Spleen (tissue), 11 donors: ENCODE data around the gene MAPK10. TPM values are rescaled to one million over a fixed set of nuclear protein-coding genes. Genes with fewer than 3 reads are reported as not detected.

ENCODE experiments used
- DNase-seq: peaks from one replicate; pipeline ENCODE4 v3.0.0-alpha.2; 2020
- H3K27ac ChIP-seq, 8 donors: fragments of 200-600 bp; sonication (generic) in 7 of 8; 1 replicate in 4 of 8; 2 replicates in 4 of 8; pipeline versions ENCODE4 v1.5.0 to v1.8.0; 2016 to 2021; ENCODE audit warnings: inconsistent platforms in 4 of 8, mild to moderate bottlenecking in 4 of 8, moderate library complexity in 1 of 8
- H3K27me3 ChIP-seq, 7 donors: fragments of 200-600 bp; sonication (generic) in 6 of 7; replicated peaks in 1 of 7; 1 replicate in 4 of 7; 2 replicates in 3 of 7; pipeline versions ENCODE4 v1.5.0 to v1.8.0; 2016 to 2021; ENCODE audit warnings: inconsistent platforms in 3 of 7, mild to moderate bottlenecking in 1 of 7
- H3K36me3 ChIP-seq, 6 donors: fragments of 200-600 bp; sonication (generic) in 5 of 6; 1 replicate in 4 of 6; 2 replicates in 2 of 6; pipeline versions ENCODE4 v1.5.0 to v1.8.0; 2016 to 2021; ENCODE audit warnings: inconsistent platforms in 2 of 6
- H3K4me1 ChIP-seq, 6 donors: fragments of 200-600 bp; sonication (generic) in 5 of 6; 1 replicate in 3 of 6; 2 replicates in 3 of 6; pipeline versions ENCODE4 v1.5.0 to v1.8.0; 2016 to 2021; ENCODE audit warnings: inconsistent platforms in 3 of 6
- H3K4me3 ChIP-seq, 8 donors: fragments of 200-600 bp; sonication (generic) in 7 of 8; 1 replicate in 4 of 8; 2 replicates in 4 of 8; pipeline versions ENCODE4 v1.5.0 to v1.8.0; 2016 to 2021; ENCODE audit warnings: inconsistent platforms in 4 of 8, mild to moderate bottlenecking in 4 of 8, moderate library complexity in 2 of 8
- H3K9me3 ChIP-seq, 8 donors: fragments of 200-600 bp; sonication (generic) in 7 of 8; 1 replicate in 4 of 8; 2 replicates in 4 of 8; pipeline versions ENCODE4 v1.5.0 to v1.8.0; 2016 to 2021; ENCODE audit warnings: inconsistent platforms in 4 of 8
- POLR2A ChIP-seq, 3 donors: fragments of 450-650 bp; IDR thresholded peaks; one replicate each; pipeline ENCODE4 v1.5.1; 2017; ENCODE audit warnings: antibody characterized with exemption in 3 of 3, mild to moderate bottlenecking in 1 of 3
- POLR2AphosphoS5 ChIP-seq, 3 donors: sonication (generic); formaldehyde crosslinking; IDR thresholded peaks; one replicate each; pipeline ENCODE4 v1.5.1; 2017; ENCODE audit warnings: antibody characterized with exemption in 3 of 3
- WGBS, 5 donors: extraction: QIAGEN DNeasy Blood & Tissue Kit in 3 of 5; methylation state at CpG; one replicate each; pipeline versions ENCODE4 v1.1.5 to v1.1.7; 2013 to 2018; 5-methylcytosine and 5-hydroxymethylcytosine counted together
- intact Hi-C: fragments of 100-400 bp; cut with DNase I; formaldehyde crosslinking; loops from one replicate; pipeline ENCODE4 v1.15.0; 2023; ENCODE audit warnings: low total_unique reads
- polyA plus RNA-seq, 3 donors: library from polyadenylated mRNA; stranded (reverse); fragments of 200-250 nt; gene quantifications; one replicate each; pipeline ENCODE4 v1.2.1, GENCODE V29; 2013
- total RNA-seq, 7 donors: library from RNA; depleted of rRNA in 3 of 7; stranded (reverse); fragments of >200 nt in 3 of 7; fragmentation: NEBNext Ultra II Directional in 4 of 7; extraction: Animal tissue kit (Norgen Biotek cat#: 25700) in 4 of 7; gene quantifications; one replicate each; pipeline versions ENCODE4 v1.1.0 to v1.2.1, GENCODE V29; 2016 to 2021
- TF ChIP-seq, protein P1 (sequence below), 11 experiments: fragments of 200-600 bp in 7 of 11; fragments of 450-650 bp in 4 of 11; sonication (generic) in 4 of 11; IDR thresholded peaks in 8 of 11; conservative IDR thresholded peaks in 3 of 11; 1 replicate in 7 of 11; 2 replicates in 4 of 11; pipeline versions ENCODE4 v1.4.0 to v1.8.0; 2016 to 2021; ENCODE audit warnings: antibody characterized with exemption in 11 of 11, inconsistent platforms in 4 of 11, mild to moderate bottlenecking in 1 of 11
- donor health status: healthy with polysubstance abuse.
- donor health status: DM: no; HTN: no; CAD: no; lungs with moderate emphysema.
- donor health status: DM: no; HTN: no; CAD: no.
- donor health status: Bipolar disorder and iron deficiency.
- donor health status: healthy.
- donor health status: DM: no; HTN: no; CAD: no.
- donor health status: DM: yes; HTN: yes; CAD: no.

Gene MAPK10
- total and polyA plus RNA-seq, 10 donors, result 3.0 to 40.6 (median 15.2) TPM

DNA sequence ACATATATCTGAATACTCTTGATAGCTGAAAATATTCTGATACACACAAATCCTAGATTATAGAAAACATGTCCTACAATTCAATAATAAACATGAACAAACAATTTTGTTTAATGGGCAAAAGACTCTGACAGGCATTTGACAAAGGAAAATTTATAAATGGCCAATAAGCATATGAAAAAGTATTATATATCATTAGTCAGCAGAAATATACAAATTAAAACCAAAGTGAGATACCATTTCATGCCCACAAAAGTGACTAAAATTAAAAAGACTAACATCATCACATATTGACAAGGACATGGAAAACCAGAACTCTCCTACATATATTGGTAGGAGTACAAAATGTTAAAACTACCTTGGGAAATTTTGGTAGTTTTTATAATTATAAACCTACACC, 2.7 kb upstream of the MAPK10 start:
- H3K4me3 ChIP-seq, result no peak overlapping the region
- H3K36me3 ChIP-seq, result no peaks in the 10 kb centered on the region
- H3K27ac ChIP-seq, result no peak overlapping the region
- no peak for DNase-seq
- TF ChIP-seq POLR2AphosphoS5 (IDR thresholded peaks at IDR 0.05) (no peak), POLR2A (IDR thresholded peaks at IDR 0.05) (no peak)
- TF ChIP-seq, protein P1, sequence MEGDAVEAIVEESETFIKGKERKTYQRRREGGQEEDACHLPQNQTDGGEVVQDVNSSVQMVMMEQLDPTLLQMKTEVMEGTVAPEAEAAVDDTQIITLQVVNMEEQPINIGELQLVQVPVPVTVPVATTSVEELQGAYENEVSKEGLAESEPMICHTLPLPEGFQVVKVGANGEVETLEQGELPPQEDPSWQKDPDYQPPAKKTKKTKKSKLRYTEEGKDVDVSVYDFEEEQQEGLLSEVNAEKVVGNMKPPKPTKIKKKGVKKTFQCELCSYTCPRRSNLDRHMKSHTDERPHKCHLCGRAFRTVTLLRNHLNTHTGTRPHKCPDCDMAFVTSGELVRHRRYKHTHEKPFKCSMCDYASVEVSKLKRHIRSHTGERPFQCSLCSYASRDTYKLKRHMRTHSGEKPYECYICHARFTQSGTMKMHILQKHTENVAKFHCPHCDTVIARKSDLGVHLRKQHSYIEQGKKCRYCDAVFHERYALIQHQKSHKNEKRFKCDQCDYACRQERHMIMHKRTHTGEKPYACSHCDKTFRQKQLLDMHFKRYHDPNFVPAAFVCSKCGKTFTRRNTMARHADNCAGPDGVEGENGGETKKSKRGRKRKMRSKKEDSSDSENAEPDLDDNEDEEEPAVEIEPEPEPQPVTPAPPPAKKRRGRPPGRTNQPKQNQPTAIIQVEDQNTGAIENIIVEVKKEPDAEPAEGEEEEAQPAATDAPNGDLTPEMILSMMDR (IDR thresholded peaks at IDR 0.05 in 8 of 11, conservative IDR thresholded peaks at IDR 0.05 in 3 of 11), result no peak
- H3K4me1 ChIP-seq, result peaks cover 0 to 19% (median 10%) of the 10 kb centered on the region in 6 donors
- no peaks in the 10 kb centered on the region for H3K27me3 ChIP-seq
- H3K9me3 ChIP-seq, result no peaks in the 10 kb centered on the region
- intact Hi-C loops, result no loop called here

DNA sequence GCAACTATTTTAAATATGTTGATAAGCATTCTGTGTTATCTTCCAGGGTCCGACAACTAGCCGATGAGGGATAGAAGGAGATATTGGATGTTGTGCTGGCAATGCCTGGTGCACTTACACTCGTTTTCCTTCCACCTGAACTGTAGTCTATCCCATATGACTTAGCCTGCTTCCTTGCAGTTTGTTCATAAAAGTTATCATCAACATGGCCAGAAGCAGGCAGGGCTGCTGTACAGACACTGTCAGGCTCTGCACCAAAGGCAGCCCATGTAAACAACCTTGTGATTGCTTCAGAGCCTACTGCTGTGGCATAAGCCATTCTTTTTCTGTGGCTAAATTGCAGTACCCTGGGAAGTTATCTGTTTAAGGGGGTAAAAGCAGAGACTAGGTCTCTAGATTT, 1.6 kb downstream of the MAPK10 start:
- H3K4me3 ChIP-seq, result no peak overlapping the region
- H3K27ac ChIP-seq, result no peak overlapping the region
- H3K4me1 ChIP-seq, result peaks cover 0 to 19% (median 10%) of the 10 kb centered on the region in 6 donors
- H3K36me3 ChIP-seq, result no peaks in the 10 kb centered on the region
- H3K9me3 ChIP-seq, result no peaks in the 10 kb centered on the region
- DNase-seq, result no peak
- intact Hi-C loops, result no loop called here
- 81 to 87% (median 87%) methylated on average over 3 of the region's 3 CpGs for WGBS, 5 donors
- no peaks in the 10 kb centered on the region for H3K27me3 ChIP-seq
- TF ChIP-seq, protein P1 (IDR thresholded peaks at IDR 0.05 in 8 of 11, conservative IDR thresholded peaks at IDR 0.05 in 3 of 11), result no peak
- TF ChIP-seq POLR2AphosphoS5 (IDR thresholded peaks at IDR 0.05), result no peak
- TF ChIP-seq POLR2A (IDR thresholded peaks at IDR 0.05), result no peak

DNA sequence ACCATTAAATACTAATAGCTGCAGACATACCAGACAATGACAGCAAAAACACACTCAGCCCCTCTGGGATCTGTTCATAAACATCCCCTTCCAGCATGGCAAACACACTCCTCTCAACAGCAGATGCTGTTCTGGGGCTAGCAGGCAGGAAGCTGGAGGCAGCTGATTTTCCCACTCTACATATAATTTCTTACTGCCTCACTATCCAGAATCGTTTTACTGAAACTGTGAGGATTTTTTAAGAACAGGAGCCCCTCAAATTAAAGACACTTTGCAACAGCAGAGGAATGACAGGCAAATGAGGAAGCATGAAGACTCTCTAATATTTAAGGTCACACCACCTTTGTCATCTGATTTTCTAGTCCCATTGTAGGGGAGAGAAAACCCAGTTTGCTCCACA, 2.2 kb downstream of the MAPK10 start:
- no peaks in the 10 kb centered on the region for H3K9me3 ChIP-seq
- no peaks in the 10 kb centered on the region for H3K36me3 ChIP-seq
- intact Hi-C loops, result no loop called here
- no peak overlapping the region for H3K27ac ChIP-seq
- H3K4me3 ChIP-seq, result no peak overlapping the region
- DNase-seq, result no peak
- 10 to 27% (median 14%) methylated on average over 1 of the region's 1 CpG for WGBS, 5 donors
- H3K27me3 ChIP-seq, result no peaks in the 10 kb centered on the region
- peaks cover 0 to 19% (median 10%) of the 10 kb centered on the region in 6 donors for H3K4me1 ChIP-seq
- TF ChIP-seq, protein P1 (IDR thresholded peaks at IDR 0.05 in 8 of 11, conservative IDR thresholded peaks at IDR 0.05 in 3 of 11), result no peak
- TF ChIP-seq POLR2AphosphoS5 (IDR thresholded peaks at IDR 0.05) (no peak), POLR2A (IDR thresholded peaks at IDR 0.05) (no peak)

DNA sequence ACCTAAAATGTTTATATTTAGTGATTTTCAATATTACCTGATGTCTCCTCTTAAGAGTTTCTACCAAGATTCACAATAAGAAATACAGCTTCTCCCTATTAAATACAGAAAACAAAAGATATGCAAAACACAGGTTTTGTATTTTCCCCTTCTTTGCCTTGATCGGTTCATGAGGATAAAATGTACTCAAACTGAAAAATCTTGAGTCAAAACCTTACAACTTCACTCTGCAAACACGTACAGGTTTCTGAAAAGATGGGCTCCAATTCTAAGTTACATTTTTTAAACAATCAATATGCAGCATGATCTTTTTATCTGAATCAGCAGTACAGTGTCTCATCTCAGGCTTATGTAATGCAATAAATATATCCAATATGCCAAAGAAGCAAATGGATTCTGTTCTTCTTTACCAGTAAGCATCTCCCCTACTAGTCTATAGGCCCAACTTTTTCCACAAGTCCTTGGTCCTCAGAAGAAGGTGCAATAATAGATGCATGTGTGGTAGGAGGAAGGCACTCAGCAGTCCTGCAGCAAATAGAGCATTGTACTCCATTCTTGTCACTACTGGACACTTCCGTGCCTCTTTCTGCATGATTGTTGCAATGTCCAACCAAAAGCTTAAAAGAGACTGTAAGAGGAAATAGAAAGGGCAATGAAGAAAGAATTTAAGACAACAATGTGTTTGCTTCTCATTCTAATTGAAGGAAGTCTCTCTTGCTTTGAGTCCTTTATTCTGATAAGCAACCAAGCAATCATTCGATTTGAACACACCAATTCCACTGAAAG, 3.2 kb downstream of the MAPK10 start:
- intact Hi-C loops, result no loop called here
- 71 to 79% (median 76%) methylated on average over 4 of the region's 4 CpGs for WGBS, 5 donors
- DNase-seq, result no peak
- Histone ChIP-seq H3K4me1 (peaks cover 0 to 19% (median 10%) of the 10 kb centered on the region in 6 donors), H3K4me3 (no peak overlapping the region), H3K27ac (no peak overlapping the region), H3K9me3 (no peaks in the 10 kb centered on the region), H3K27me3 (no peaks in the 10 kb centered on the region), H3K36me3 (no peaks in the 10 kb centered on the region)
- TF ChIP-seq POLR2A (IDR thresholded peaks at IDR 0.05), result no peak
- TF ChIP-seq, protein P1 (IDR thresholded peaks at IDR 0.05 in 8 of 11, conservative IDR thresholded peaks at IDR 0.05 in 3 of 11), result no peak
- TF ChIP-seq POLR2AphosphoS5 (IDR thresholded peaks at IDR 0.05), result no peak
